IMR-90 (cell line): ENCODE measurements around the gene CITED2. TPM values are rescaled to one million over a fixed set of nuclear protein-coding genes. Genes with fewer than 3 reads are reported as not detected.
A peak's percentile ranks its signal among the peaks of the same experiment; 100 is the strongest.

Source experiments
- ATAC-seq: fragments of 200-7000 bp; cut with Tn5 transposase; 2 replicates; pipeline ENCODE4 v1.9.1; 2020; ENCODE audit warnings: low read depth, mild to moderate bottlenecking, moderate library complexity
- BruUV-seq: library from RNA; stranded (reverse); fragments of 400-500 nt; replicated peaks from 2 replicates; lab custom pipeline; 2021; lab: Mats Ljungman, UMichigan
- CTCF ChIA-PET: fragments of 300-600 bp; formaldehyde crosslinking; extraction: SDS; loops from one replicate; lab custom pipeline; 2021; ENCODE audit warnings: antibody characterized with exemption; lab: Yijun Ruan, JAX
- POLR2A ChIA-PET: fragments of 300-600 bp; sonication (Branson Sonifier 250); formaldehyde crosslinking; loops from one replicate; lab custom pipeline; 2022; ENCODE audit warnings: antibody characterized with exemption; ENCODE audit not compliant: unreplicated experiment; lab: Charles Lee
- DNase-seq: peaks from one replicate; pipeline ENCODE4 v3.0.0; 2013
- H2AFZ ChIP-seq: replicated peaks from 2 replicates; pipeline ENCODE3; 2013; ENCODE audit warnings: low read length, mild to moderate bottlenecking; ENCODE audit not compliant: poor library complexity
- H2AK5ac ChIP-seq: 2 replicates; pipeline ENCODE4 v1.6.1; 2013; ENCODE audit warnings: low read depth, low read length, inconsistent platforms
- H2AK9ac ChIP-seq: replicated peaks from 2 replicates; pipeline ENCODE3; 2013; ENCODE audit warnings: mild to moderate bottlenecking, low read depth, low read length, moderate library complexity; ENCODE audit not compliant: poor library complexity
- H2BK120ac ChIP-seq: 2 replicates; pipeline ENCODE4 v1.6.1; 2013; ENCODE audit warnings: low read depth, low read length, inconsistent platforms
- H2BK15ac ChIP-seq: 3 replicates; pipeline ENCODE4 v1.6.1; 2013; ENCODE audit warnings: low read depth, low read length, inconsistent platforms
- H2BK20ac ChIP-seq: 2 replicates; pipeline ENCODE4 v1.6.1; 2013; ENCODE audit warnings: low read depth, mild to moderate bottlenecking, inconsistent platforms, low read length, moderate library complexity
- H2BK5ac ChIP-seq: 2 replicates; pipeline ENCODE4 v1.6.1; 2013; ENCODE audit warnings: mild to moderate bottlenecking, low read depth, low read length, inconsistent platforms; ENCODE audit not compliant: poor library complexity, severe bottlenecking
- H3K14ac ChIP-seq: replicated peaks from 2 replicates; pipeline ENCODE4 v1.6.1; 2013; ENCODE audit warnings: low read depth, low read length, inconsistent platforms
- H3K18ac ChIP-seq: 2 replicates; pipeline ENCODE4 v1.6.1; 2013; ENCODE audit warnings: low read depth, low read length, control low read depth
- H3K23ac ChIP-seq: 2 replicates; pipeline ENCODE4 v1.6.1; 2013; ENCODE audit warnings: low read depth, low read length, inconsistent platforms
- H3K27ac ChIP-seq: 2 replicates; pipeline ENCODE4 v1.5.1; 2013; ENCODE audit warnings: mild to moderate bottlenecking, control low read depth, low read length; ENCODE audit not compliant: insufficient read depth
- H3K27me3 ChIP-seq: 2 replicates; pipeline ENCODE4 v1.6.1; 2013; ENCODE audit warnings: low read length; ENCODE audit not compliant: control insufficient read depth, insufficient read depth
- H3K36me3 ChIP-seq: 2 replicates; pipeline ENCODE4 v1.6.1; 2013; ENCODE audit warnings: low read length, mixed read lengths; ENCODE audit not compliant: control insufficient read depth, insufficient read depth
- H3K4ac ChIP-seq: 2 replicates; pipeline ENCODE4 v1.6.1; 2013; ENCODE audit warnings: low read depth, low read length, inconsistent platforms
- H3K4me1 ChIP-seq: 2 replicates; pipeline ENCODE4 v1.6.1; 2013; ENCODE audit warnings: low read length, mixed read lengths; ENCODE audit not compliant: control insufficient read depth, insufficient read depth
- H3K4me2 ChIP-seq: 2 replicates; pipeline ENCODE4 v1.6.1; 2013; ENCODE audit warnings: low read depth, mild to moderate bottlenecking, control low read depth, low read length, moderate library complexity
- H3K4me3 ChIP-seq: 2 replicates; pipeline ENCODE4 v1.5.1; 2013; ENCODE audit warnings: low read depth, mild to moderate bottlenecking, control low read depth, low read length, moderate library complexity; ENCODE audit not compliant: insufficient read depth
- H3K56ac ChIP-seq: 2 replicates; pipeline ENCODE4 v1.6.1; 2013; ENCODE audit warnings: low read length, inconsistent platforms; ENCODE audit not compliant: insufficient read depth; ENCODE audit errors: extremely low read depth
- H3K79me1 ChIP-seq, 2 experiments: 2 replicates each; pipeline ENCODE4 v1.6.1; 2013; ENCODE audit warnings: low read length in 2 of 2, inconsistent platforms in 1 of 2, low read depth in 1 of 2
- H3K9ac ChIP-seq: 2 replicates; pipeline ENCODE4 v1.6.1; 2013; ENCODE audit warnings: low read depth, low read length, control low read depth
- H3K9me1 ChIP-seq: 2 replicates; pipeline ENCODE4 v1.6.1; 2013; ENCODE audit warnings: low read length, inconsistent platforms; ENCODE audit not compliant: insufficient read depth
- H3K9me3 ChIP-seq: 2 replicates; pipeline ENCODE4 v1.6.1; 2013; ENCODE audit warnings: low read length; ENCODE audit not compliant: control insufficient read depth, insufficient read depth
- H4K20me1 ChIP-seq: 2 replicates; pipeline ENCODE4 v1.6.1; 2013; ENCODE audit warnings: low read length, inconsistent platforms; ENCODE audit not compliant: insufficient read depth
- H4K5ac ChIP-seq: 2 replicates; pipeline ENCODE4 v1.6.1; 2013; ENCODE audit warnings: mild to moderate bottlenecking, low read depth, low read length, control low read depth
- H4K8ac ChIP-seq, 2 experiments: 2 replicates each; pipeline ENCODE4 v1.6.1; 2013; ENCODE audit warnings: low read depth in 2 of 2, low read length in 2 of 2, control low read depth in 1 of 2, inconsistent platforms in 1 of 2
- H4K91ac ChIP-seq: 2 replicates; pipeline ENCODE4 v1.6.1; 2013; ENCODE audit warnings: low read depth, low read length, inconsistent platforms; ENCODE audit not compliant: insufficient read depth
- CEBPB ChIP-seq: IDR thresholded peaks from 2 replicates; pipeline ENCODE4 v1.6.1; 2012; ENCODE audit warnings: low read depth, low read length, improper control_type of control experiment
- FOS ChIP-seq: fragments of 150-350 bp; IDR thresholded peaks from 2 replicates; pipeline ENCODE4 v1.6.1; 2016; ENCODE audit warnings: low read depth, low read length
- MAZ ChIP-seq: IDR thresholded peaks from 2 replicates; pipeline ENCODE4 v1.6.1; 2012; ENCODE audit warnings: low read depth, mild to moderate bottlenecking, low read length, improper control_type of control experiment, moderate library complexity, borderline replicate concordance
- POLR2A ChIP-seq: IDR thresholded peaks from 2 replicates; pipeline ENCODE4 v1.6.1; 2012; ENCODE audit warnings: mild to moderate bottlenecking, low read depth, low read length
- RAD21 ChIP-seq: IDR thresholded peaks from 2 replicates; pipeline ENCODE4 v1.6.1; 2012; ENCODE audit warnings: low read length, improper control_type of control experiment
- RFX5 ChIP-seq: IDR thresholded peaks from 2 replicates; pipeline ENCODE4 v1.8.0; 2012; ENCODE audit warnings: low read depth, mild to moderate bottlenecking, low read length, moderate library complexity
- WGBS, 2 experiments: methylation state at CpG; one replicate each; pipeline versions ENCODE4 v1.1.5 to v1.1.7; 2013; ENCODE audit warnings: missing lambda C conversion rate in 2 of 2; ENCODE audit not compliant: insufficient read length in 1 of 2; ENCODE audit errors: extremely low coverage in 2 of 2; 5-methylcytosine and 5-hydroxymethylcytosine counted together
- dilution Hi-C: fragments of 300-500 bp; cut with HindIII; formaldehyde crosslinking; loops from one replicate; pipeline ENCODE4 v1.14.3; 2018; ENCODE audit warnings: low sequenced_read_pairs; ENCODE audit not compliant: unreplicated experiment
- in situ Hi-C: fragments of 300-500 bp; cut with MboI; formaldehyde crosslinking; loops from 3 replicates; pipeline ENCODE4 v1.14.3; 2019; ENCODE audit warnings: low sequenced_read_pairs, inconsistent platforms, mixed read lengths
- intact Hi-C: fragments of 100-400 bp; cut with micrococcal nuclease; formaldehyde crosslinking; loops from 2 replicates; pipeline ENCODE4 v1.10.0; 2022
- polyA plus RNA-seq, 3 experiments: library from polyadenylated mRNA; depleted of rRNA; stranded (reverse); fragments of >200 nt; gene quantifications; 2 replicates each; pipeline ENCODE4 v1.2.3, GENCODE V29; 2012; ENCODE audit warnings: low replicate concordance in 1 of 3
- total RNA-seq: library from RNA; depleted of rRNA; stranded (reverse); fragments of >200 nt; gene quantifications from 2 replicates; pipeline ENCODE4 v1.2.3, GENCODE V29; 2012

The CITED2 gene
- total and polyA plus RNA-seq, 2 of the 4 experiments (the other 2 are of a cell fraction), result 163 to 483 TPM

- Histone ChIP-seq H3K18ac (no peak overlapping the region), H4K8ac (no peak overlapping the region), H3K27me3 (no peaks in the 10 kb centered on the region), H3K4me2 (no peak overlapping the region), H3K9me3 (no peaks in the 10 kb centered on the region), H3K23ac (no peak overlapping the region), H3K4me3 (no peak overlapping the region), H3K36me3 (no peaks in the 10 kb centered on the region), H2AK9ac (no peak overlapping the region), H2BK15ac (no peak overlapping the region), H2BK120ac (no peak overlapping the region), H2AFZ (no peak overlapping the region), H2BK20ac (peak overlapping the region; percentile 29; the same call in 1 of the 2 replicates), H2AK5ac (0 out of 2 replicates have a peak overlapping the region, but pooled peaks have one; percentile 12), H3K56ac (no peak overlapping the region), H3K4me1 (peaks cover 8% of the 10 kb centered on the region), H3K79me1 (peaks cover 0 to 14% of the 10 kb centered on the region in 2 experiments; a peak in 1 of 4 replicates), H3K27ac (no peak overlapping the region), H4K5ac (no peak overlapping the region), H3K14ac (no peak overlapping the region), H3K9me1 (peaks cover 4% of the 10 kb centered on the region; the same call in 1 of the 2 replicates), H2BK5ac (no peak overlapping the region), H4K91ac (no peak overlapping the region), H3K9ac (no peak overlapping the region), H3K4ac (no peak overlapping the region), H4K20me1 (no peaks in the 10 kb centered on the region)
- WGBS, 2 experiments, result 100% methylated on average over 3 of the region's 7 CpGs; no CpG with 5 or more reads in 1 of the 2 experiments
- no peak for TF ChIP-seq CEBPB
- no peak for TF ChIP-seq MAZ
- no peak for TF ChIP-seq FOS
- no peak for TF ChIP-seq RAD21
- no peak for TF ChIP-seq RFX5
- TF ChIP-seq POLR2A, result no peak
- ChIA-PET POLR2A (no interaction called here), CTCF (no interaction called here)
- intact Hi-C loops, result no loop called here
- dilution Hi-C loops, result no loop called here
- BruUV-seq, result no TSS peak
- ATAC-seq (no peak), DNase-seq (no peak)
- in situ Hi-C loops, result no loop called here
Observed at GRCh38 chr6:139380168-139380567, 5.7 kb upstream of the CITED2 start.
